ELF-1 (cell line): Measurements from ENCODE around the gene ABCC10.
"Not testable (repeated sequence)": the region's sequence is repeated elsewhere in the genome, so short reads cannot be mapped to it uniquely, and the experiment has no call there.

Experiments
- DNase-seq: peaks from one replicate; pipeline ENCODE4 v3.0.0-alpha.2; 2016; ENCODE audit warnings: low read depth, low spot score

ABCC10 gene

GRCh38 chr6:43494766-43495165 is 67.4 kb downstream of the ABCC10 start:
- DNase-seq = no peak

- peak; percentile 59 for DNase-seq
Measured at GRCh38 chr6:43495409-43495941, 68.1 kb downstream of the ABCC10 start.

- peak; percentile 91 for DNase-seq
Measured at GRCh38 chr6:43496370-43497128, 69.2 kb downstream of the ABCC10 start.

GRCh38 chr6:43497129-43497396 is 69.7 kb downstream of the ABCC10 start:
- DNase-seq = no peak

- DNase-seq = no peak
Measured at GRCh38 chr6:43497689-43498088, 70.3 kb downstream of the ABCC10 start.

GRCh38 chr6:43498291-43498690 is 71.0 kb downstream of the ABCC10 start:
- not testable (repeated sequence) for DNase-seq

GRCh38 chr6:43499028-43499815 is 71.9 kb downstream of the ABCC10 start:
- no peak for DNase-seq
